NCI-H146 (cell line): ENCODE measurements around the gene IL1RAPL1.

Experiments used
- DNase-seq: peaks from one replicate; lab custom pipeline; 2025; lab: John Stamatoyannopoulos, UW

IL1RAPL1 gene

DNA sequence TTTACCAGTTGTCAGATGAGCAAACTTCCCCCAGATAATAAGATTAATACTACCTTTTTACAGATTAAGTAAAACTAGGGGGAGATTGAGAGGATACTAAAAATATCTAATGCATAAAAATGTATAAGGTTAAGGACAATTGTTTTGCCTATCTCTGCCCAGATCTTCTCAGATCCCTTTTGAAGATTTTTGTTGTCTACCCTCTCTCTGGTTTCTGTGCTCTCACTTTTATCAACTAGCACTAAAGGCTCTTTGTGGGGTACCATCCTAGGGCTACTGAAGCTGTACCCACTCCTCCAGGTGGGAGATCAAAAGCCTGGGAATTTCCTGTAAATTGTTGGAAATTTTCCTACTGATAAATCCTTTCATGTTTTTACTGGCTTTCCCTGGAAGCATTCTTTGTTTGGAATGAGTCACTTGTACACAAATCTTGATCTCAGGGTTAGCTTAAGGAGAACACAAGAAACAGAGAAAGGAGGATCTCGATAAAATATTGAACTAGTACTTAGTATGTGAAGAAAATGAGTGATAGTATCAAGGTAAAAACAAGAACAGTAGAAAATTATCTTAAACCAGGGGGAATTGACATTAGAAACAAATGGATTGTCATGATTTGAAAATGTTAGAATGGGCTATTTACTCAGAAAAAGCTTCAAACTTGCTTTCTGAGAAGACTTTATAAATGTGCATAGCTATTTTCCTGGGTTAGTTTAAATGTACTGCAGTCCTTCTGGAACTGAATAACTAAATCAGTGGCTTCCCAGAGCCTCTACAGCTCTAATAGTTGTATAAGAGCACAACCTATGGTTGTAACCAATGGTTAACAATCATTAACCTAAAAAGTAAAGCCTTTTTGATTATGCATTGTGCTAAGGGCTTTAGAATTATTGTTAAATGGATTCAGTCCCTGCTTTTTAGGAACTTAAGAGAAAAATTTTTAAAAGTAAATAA is 948.2 kb downstream of the IL1RAPL1 start:
- DNase-seq = no peak

DNA sequence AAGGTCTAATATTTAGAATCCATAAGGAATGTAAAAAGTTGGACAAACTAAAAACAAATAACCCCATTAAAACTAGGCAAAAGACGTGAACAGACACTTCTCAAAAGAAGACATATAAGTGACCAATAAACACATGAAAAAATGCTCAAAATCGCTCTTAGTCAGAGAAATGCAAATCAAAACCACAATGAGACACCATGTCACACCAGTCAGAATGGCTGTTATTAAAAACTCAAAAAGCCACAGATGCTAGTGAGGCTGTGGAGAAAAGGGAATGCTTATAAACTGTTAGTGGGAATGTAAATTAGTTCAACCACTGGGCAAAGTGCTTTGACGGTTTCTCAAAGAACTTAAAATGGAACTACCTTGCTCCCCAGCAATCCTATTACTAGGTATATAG is 953.8 kb downstream of the IL1RAPL1 start:
- DNase-seq = no peak

DNA sequence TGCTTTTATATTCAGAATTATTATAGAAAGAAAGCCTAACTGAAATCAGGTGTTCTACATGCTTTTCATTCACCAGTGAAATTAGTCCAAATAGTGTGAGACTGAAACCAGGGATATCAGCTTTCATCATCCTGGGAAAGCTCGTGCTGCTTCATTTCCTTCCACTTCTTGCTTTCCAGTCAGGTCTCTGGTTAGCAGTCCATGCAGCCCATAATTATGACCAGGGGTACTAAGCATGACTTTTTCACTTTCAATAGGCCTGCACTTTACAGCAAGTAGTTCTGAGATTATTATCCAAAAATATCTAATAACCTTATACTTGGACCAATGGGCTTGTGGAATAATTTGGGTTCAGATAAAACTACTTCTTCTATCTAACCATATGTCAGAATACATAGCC is 954.9 kb downstream of the IL1RAPL1 start:
- DNase-seq = no peak

DNA sequence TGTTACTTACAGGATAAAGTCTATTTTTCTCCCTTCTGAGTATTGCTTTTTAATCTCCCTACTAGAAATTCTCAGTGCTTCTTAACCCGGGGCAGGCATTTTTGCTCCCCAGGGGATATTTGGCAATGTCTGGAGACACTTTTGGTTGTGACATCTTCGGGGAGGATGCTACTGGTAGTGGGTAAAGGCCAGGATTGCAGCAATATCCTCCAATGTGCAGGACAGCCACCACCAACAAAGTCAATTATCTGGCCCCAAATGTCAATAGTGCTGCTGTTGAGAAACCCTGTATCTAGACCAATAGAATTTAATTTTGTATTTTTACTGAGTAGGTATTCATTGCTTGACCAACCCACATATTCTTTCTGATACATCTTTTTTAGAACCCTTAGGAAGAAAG is 958.6 kb downstream of the IL1RAPL1 start:
- DNase-seq = no peak

DNA sequence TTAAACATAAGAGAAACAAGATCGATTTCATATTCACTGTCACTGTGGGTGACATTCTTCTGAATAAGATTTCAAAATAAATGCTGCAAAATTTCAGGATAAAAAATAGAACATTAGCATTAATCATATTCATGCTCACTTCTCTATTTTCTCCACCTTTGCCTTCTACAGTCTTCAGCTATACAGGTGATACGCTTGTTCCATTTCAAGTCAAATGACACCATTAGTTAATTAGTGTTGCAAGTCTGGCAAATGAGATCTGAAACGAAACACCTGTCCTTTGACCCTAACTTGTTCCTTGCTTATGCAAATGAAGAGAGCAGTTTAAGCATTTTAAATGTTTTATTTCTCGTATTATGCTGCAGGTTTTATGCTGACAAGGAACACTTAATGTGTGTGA is 960.6 kb downstream of the IL1RAPL1 start:
- no peak for DNase-seq

DNA sequence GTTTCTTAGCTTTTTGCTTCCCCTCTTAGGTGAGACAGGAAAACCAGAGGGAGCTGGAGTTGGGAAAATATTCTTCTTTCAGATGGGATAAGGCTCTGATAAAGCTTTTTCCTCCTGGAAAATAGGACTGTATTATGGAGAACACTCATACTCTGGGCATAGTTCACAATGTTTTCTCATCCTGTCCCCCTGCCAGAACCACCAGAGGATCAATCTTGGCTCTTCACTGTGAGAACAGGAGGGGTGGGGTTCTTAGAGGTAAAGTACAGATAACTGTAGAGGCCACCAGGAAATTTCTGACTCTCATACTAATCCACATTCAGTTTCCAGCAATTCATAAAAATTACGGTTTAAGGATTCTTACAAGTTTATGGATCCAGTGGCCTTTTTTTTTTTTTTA is 966.3 kb downstream of the IL1RAPL1 start:
- no peak for DNase-seq

DNA sequence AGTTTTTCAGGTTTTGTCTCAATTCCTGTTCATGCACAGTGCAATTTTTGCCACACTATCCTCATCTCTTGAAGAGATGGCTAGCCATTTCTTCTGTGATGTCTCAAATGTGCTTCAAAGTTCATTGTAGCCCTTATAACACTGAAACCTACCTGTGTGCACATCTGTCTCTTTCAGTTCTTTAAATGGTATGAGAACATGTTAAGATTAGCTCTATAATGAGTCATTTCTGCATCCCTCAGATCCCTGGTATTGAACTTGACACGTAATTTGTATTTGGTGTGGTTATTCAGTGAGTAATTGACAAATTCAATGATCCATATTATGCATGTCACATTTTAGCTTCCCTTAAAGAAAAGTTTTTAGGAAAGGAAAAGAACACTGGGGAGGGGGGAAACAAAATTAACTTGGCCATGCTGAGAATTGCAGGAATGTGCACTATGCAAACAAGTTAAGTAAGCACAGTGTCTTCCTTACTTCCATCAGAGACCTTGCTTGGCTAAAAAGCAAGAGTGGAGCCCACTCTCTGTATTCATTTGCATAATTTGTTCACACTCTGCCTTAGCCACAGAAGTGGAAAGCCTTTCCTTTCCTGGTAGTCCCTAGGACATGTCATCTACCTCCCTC is 968.3 kb downstream of the IL1RAPL1 start:
- DNase-seq = no peak

DNA sequence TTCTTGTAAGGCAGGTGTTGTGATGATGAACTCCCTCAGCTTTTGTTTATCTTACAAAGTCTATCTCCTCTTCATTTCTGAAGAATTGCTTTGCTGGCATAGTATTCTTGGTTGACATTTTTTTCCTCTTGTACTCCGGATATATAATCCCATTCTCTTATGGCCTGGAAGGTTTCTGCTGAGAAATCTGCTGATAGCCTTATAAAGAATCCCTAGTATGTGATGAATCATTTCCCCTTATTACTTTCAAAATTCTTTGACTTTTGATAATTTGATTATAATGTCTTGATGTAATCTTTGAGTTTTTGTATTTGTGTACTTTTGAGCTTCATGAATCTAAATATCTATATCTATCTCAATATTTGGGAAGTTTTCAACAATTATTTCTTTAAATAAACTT is 972.8 kb downstream of the IL1RAPL1 start:
- DNase-seq = no peak

DNA sequence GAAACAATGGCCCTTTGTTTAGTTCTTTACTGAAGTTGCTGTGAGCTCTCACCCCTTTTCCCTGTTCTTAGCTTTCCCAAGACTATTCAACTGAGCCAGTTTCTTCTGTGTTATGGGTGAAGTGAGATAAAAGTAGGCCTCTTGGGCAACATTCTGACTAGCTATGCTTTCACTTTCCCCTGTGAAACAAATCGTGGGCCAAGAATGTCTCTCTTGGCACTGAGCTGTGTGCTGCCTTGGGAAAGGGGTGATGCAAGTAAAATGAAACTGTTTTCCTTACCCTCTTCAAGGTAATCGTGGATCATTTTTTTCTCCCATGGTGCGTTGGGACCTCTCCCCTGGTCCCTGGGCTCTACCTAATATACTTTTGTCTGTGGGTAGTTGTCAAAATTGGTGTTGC is 974.2 kb downstream of the IL1RAPL1 start:
- DNase-seq = no peak

DNA sequence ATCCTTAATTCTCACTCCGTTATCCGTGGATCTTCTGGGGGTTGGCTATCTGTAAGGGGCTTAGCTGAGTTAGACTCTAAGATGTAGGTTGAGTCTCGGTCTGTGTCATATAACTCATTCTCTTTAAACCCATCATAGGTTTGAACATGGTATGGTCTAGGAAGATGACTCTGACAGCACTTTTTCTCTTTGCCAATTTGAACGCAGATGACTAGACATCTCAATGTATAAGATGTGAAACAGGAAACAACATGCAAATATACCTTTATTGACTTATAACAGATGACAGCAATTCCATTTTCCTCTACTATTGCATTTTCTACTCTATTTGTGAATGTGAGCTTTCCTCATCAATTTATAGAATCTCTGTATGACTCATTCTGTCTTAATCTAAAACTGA is 993.3 kb downstream of the IL1RAPL1 start:
- DNase-seq = no peak

DNA sequence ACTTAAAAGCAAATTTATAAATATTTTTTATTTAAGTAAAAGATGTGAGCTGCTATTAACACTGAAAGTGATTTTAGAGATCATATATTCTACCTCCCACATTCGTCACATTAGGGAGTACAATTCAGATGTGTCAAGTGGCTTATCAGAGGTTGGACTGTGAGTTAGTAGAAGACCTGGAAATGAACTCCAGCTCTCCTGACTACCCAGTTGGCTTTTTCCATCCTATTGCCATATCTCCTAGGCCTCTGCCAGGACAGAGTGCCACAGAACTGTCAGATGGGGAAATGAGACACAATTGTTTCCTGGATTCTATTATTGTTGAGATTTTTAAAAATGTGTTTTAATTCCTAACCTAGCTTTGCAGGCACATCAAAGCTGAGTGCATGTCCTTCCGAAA is 994.0 kb downstream of the IL1RAPL1 start:
- DNase-seq = no peak

DNA sequence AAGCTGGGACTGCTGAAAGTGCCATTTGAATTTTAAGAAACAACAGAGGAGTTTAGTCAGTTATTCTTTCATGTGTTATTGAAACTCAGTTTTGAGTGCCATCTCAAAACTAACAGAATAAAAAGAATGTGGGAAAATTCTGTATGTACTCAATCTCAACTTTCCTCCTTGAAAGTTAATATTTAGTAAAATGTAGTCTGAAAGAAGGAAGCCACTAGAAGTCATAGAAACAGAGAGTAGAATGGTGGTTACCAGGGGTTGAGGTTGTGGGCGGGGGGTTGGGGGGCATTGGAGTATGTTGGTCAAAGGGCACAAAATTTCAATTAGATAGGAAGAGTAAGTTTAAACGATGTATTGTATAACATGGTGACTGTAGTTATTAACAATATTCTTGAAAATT is 999.9 kb downstream of the IL1RAPL1 start:
- no peak for DNase-seq

DNA sequence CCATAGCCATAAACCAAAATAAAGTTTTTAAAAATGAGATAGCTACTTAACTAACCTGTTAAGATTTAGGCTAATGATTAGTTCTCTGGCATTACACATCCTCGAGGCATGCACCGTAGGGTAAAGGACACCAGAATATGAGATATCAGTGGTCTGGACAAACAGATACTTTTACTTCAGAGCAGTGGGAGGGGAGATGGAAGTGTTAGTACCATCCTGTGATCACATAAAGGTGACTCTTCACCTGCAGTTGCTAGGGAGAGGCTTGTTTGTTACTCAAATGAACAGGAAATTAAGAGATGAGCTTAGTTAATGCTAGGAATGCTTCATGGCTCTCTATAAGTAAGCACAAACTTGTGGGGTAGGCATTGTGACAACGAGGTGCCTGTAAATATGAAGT is 1003.7 kb downstream of the IL1RAPL1 start:
- no peak for DNase-seq

DNA sequence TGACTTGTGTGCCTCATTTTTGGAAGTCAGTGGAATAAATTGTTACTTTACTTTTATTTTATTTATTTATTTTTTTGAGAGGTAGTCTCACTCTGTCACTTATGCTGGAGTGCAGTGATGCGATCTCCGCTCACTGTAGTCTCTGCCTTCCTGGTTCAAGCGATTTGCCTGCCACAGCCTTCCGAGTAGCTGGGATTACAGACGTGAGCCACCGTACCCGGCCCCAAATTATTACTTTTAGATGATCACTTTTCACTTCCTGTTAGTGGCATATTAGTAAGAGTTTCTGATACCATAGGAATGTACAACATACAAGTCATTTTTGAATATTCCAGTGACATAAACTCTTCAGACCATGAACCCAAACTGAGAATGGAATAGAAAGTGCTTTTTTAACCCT is 1017.1 kb downstream of the IL1RAPL1 start:
- no peak for DNase-seq

DNA sequence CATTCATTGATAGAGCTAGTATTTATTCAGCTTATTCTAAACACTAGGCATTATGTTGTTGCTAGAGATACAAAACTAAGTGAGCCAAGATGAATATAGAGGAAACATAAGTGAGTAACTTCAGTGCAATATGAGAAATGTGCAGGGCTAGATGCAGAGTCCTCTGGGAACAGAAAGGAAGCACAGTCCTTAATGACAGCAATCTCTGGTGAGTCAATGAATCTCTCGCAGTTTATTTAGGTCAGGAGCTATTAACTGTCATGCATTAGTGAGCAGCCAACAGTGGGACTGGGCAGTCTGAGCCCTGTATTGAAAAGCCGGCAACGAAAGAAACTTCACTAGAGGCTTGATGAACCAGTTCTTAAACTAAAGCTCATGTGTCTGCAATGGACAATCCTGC is 1030.0 kb downstream of the IL1RAPL1 start:
- DNase-seq = no peak

DNA sequence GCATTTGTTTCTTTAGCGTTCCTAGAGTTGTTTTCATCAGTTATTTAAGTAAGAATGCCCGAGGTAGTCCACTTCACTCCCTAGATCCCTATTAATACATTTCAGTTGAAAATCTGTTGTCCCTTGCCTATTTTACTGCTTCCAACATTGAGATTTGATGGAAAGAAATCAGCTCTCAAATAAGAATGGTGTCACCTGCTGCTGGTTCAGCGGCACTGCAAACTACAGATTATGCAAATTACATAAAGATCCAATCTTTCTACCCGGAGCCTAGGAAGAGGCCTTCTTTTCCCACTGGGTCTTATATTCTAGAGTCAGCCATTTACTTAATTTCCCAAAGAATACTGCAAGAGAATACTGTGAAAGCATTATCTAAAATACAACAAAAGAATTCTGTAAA is 1030.5 kb downstream of the IL1RAPL1 start:
- no peak for DNase-seq

DNA sequence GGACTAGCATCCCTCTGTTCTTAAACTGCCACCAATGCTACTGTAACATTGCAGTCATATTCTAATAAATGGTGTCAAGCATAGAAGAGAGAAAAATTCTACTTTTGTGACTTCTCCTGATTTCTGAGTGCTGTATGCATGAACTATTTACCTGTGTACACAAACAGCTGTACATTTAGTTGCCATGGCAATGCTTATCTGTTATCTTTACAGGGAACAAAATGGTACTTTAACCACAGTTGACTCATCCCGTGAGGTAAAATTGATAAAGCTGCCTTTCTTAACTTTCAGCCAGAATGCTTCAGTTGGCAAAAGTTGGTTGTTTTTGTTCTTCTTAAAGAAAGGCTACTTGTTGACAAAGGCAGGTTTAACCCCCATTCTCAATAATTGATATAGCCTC is 1040.6 kb downstream of the IL1RAPL1 start:
- DNase-seq = no peak

DNA sequence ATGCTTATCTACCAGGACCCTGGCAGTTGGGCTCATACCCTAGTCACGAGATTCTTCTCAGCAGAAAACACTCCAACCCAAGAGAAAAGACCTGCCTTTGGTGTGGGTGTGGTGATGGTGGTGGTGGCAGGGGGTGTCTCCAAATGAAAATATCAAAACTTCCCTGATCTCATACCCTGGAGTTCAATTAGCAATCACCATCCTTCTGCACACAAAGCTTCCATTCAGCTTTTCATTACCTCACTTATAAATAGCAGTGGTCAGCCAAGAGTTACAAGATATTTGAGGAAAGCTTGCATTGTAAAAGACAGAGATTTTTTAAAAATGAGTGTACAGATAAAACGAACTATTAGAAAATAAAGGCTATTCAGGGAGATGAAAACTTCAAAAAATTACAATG is 1047.3 kb downstream of the IL1RAPL1 start:
- DNase-seq = no peak

DNA sequence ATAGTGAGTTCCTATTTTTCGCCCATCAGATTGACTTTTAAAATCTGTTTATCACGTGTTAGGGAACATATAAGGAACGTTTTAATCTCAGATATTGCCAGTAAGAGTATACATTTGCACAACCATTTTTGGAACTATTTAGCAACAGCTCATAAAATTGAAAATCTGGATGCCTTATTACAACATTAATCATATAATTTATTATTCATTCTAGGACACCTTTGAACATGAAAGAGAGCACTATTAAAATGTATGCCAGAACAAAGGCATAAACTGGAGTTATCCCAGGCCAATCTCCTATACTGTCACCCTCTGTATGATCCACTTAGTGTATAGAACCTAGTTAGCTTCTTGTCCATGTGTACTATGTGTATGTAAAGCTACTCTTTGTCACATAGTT is 1049.1 kb downstream of the IL1RAPL1 start:
- DNase-seq = no peak

DNA sequence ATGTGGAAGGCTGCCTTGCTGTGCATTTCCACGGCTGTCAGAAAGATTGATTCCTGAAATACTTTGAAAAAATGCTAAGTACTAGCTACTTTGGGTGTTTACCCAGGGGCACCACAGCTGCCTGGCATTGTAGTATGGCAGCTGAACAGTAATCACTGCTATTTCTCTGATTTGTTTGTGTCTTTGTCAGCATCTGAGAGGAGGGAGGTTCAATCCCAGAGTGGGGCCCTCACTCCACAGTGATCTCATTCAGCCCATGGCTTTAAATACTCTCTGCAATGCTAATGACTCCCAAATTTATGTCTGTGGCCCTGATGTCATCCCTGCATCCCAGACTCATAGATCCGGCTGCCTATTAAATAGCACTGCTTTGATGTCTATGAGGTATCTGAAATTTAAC is 1052.9 kb downstream of the IL1RAPL1 start:
- no peak for DNase-seq

DNA sequence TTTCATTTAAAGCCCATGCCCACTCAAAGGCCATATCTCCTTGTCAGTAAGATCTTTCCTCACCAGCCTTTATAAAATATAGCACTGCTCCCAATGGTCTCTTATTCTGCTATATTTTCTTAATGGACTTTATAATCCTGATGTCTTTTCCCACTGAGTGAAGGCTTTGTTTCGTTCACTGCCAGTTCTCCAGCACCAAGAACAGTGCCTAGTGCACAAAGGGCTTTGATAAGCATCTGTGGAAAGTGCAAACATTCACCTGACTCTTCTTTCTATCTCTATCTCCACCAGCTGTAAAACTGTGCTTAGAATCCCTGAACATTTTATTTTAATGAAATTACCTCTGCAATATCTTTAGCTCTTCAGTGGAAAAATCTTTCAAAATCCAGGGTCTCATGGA is 1054.2 kb downstream of the IL1RAPL1 start:
- DNase-seq = no peak

DNA sequence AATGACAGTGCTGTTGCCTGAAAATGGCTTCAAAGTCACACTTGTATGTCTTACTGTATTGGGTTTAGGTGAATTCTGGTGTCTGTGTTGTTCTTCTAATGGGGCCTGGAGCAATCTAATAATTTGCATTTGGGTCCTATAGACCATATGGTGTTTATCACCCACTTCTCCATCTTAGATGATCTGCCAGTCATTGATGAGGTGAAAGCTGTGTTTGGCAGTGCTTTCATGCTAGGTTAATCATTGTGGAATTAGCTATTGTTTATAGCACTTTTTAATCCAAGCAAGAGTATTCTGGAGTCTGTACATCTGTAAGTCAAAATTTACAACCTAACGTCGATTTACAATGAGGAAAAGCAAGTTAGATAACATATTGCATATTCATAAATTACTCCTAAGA is 1055.9 kb downstream of the IL1RAPL1 start:
- DNase-seq = no peak

DNA sequence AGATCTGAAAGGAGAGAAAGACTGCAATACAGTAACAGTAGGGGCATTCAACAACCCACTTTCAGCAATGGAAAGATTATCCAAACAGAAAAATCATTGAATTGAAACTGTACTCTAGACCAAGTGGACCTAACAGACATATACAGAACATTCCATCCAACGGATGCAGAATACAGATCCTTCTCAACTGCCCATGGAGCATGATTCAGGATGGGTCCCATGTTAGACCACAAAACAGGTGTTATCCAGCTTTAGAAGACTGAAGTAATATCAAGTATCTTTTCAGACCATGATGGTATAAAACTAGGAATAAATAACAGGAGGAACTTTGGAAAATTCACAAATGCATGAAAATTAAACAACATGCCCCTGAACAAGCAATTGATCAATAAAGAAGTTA is 1060.9 kb downstream of the IL1RAPL1 start:
- DNase-seq = no peak

DNA sequence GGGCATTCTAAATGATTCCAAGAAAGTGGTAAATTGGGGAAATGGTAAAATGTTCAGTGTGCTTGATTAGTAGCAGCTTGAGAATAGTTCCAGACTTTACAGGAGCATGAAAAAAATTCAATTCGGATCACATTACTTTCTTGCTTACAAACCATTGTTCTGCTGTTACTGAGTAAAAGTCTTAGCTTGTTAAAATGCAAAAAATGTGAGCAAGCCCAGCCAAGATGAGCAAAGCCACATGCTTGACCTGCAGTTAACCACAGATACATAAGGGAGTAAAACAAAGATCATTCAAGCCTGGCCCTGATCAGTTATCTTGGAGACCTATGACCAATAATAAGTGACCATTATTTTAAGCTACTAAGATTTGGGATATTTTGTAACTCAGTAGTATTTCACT is 1065.2 kb downstream of the IL1RAPL1 start:
- DNase-seq = no peak
